Stomach (tissue), 4 donors: ENCODE results near the gene RBL2.

ENCODE experiments used
- CTCF ChIP-seq, 7 experiments: fragments of 450-650 bp in 4 of 7; fragments of 200-600 bp in 3 of 7; sonication (generic) in 3 of 7; IDR thresholded peaks; one replicate each; pipeline ENCODE4 v1.5.1; 2016 to 2019; ENCODE audit warnings: antibody characterized with exemption in 7 of 7, control low read depth in 2 of 7, mild to moderate bottlenecking in 1 of 7
- POLR2A ChIP-seq, 4 donors: fragments of 450-650 bp; IDR thresholded peaks; one replicate each; pipeline ENCODE4 v1.6.1; 2016; ENCODE audit warnings: antibody characterized with exemption in 4 of 4, control low read depth in 2 of 4, mild to moderate bottlenecking in 1 of 4, moderate library complexity in 1 of 4
- POLR2AphosphoS5 ChIP-seq, 3 donors: sonication (generic); formaldehyde crosslinking; IDR thresholded peaks; one replicate each; pipeline ENCODE4 v1.6.1; 2016; ENCODE audit warnings: antibody characterized with exemption in 3 of 3

GRCh38 chr16:53456625-53457024 is 22.4 kb downstream of the RBL2 start:
- TF ChIP-seq POLR2AphosphoS5 (IDR thresholded peaks at IDR 0.05) (peak in 2 of 3 donors; percentile 6 to 12), CTCF (IDR thresholded peaks at IDR 0.05) (no peak), POLR2A (IDR thresholded peaks at IDR 0.05) (no peak)
